ENCODE results near the gene ALOX12. TPM values are rescaled to one million over a fixed set of nuclear protein-coding genes. Genes with fewer than 3 reads are reported as not detected.

ALOX12 gene
- total RNA-seq, 2 experiments from 2014 or later = not detected

DNA sequence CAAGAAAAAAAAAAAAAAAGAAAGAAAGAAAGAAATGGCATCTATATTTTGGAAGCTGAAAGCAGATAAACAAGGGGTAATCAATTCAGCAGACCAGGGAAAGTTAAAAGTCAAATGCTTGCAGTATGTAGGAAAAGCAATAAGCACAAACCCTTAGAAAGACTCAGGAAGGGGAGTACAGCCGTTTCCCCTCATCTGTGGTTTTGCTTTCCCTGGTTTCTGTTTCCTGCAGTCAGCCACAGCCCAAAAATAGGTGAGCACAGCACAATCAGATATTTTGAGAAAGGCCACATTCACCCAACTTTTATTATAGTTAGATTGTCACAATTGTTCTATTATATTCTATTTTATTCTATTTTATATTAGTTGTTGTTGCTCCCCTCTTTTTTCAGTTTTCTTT is 14.4 kb upstream of the ALOX12 start:
- TF ChIP-seq, protein P1, sequence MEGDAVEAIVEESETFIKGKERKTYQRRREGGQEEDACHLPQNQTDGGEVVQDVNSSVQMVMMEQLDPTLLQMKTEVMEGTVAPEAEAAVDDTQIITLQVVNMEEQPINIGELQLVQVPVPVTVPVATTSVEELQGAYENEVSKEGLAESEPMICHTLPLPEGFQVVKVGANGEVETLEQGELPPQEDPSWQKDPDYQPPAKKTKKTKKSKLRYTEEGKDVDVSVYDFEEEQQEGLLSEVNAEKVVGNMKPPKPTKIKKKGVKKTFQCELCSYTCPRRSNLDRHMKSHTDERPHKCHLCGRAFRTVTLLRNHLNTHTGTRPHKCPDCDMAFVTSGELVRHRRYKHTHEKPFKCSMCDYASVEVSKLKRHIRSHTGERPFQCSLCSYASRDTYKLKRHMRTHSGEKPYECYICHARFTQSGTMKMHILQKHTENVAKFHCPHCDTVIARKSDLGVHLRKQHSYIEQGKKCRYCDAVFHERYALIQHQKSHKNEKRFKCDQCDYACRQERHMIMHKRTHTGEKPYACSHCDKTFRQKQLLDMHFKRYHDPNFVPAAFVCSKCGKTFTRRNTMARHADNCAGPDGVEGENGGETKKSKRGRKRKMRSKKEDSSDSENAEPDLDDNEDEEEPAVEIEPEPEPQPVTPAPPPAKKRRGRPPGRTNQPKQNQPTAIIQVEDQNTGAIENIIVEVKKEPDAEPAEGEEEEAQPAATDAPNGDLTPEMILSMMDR (conservative IDR thresholded peaks at IDR 0.05; ENCODE audit: low read length) = no peak
- no peak for TF ChIP-seq EZH2phosphoT487 (IDR thresholded peaks at IDR 0.05; ENCODE audit: borderline replicate concordance, low read depth, low read length)
- Histone ChIP-seq H3K79me2 (ENCODE audit: insufficient read depth, low read depth, low read length) (no peaks in the 10 kb centered on the region), H2AFZ (ENCODE audit: low read length) (no peak overlapping the region), H3K4me1 (ENCODE audit: insufficient read depth, low read length, poor library complexity, severe bottlenecking) (no peaks in the 10 kb centered on the region), H3K4me3 (ENCODE audit: low read depth, low read length, poor library complexity, severe bottlenecking) (no peak overlapping the region), H4K20me1 (ENCODE audit: insufficient read depth, low read length) (no peaks in the 10 kb centered on the region), H3K9me3 (ENCODE audit: low read length) (no peaks in the 10 kb centered on the region), H3K9me2 (ENCODE audit: insufficient read depth, low read length) (no peaks in the 10 kb centered on the region), H3K4me2 (ENCODE audit: low read length) (no peak overlapping the region), H3K36me3 (ENCODE audit: insufficient read depth, low read length) (no peaks in the 10 kb centered on the region), H3K27ac (ENCODE audit: low read depth, low read length, poor library complexity, severe bottlenecking) (no peak overlapping the region)
- intact Hi-C loops (cut with micrococcal nuclease; ENCODE audit: unreplicated experiment) = no loop called here
- no TSS peak for BruUV-seq (replicated peaks)
- ChIA-PET CTCF (ENCODE audit: unreplicated experiment) (no interaction called here), POLR2A (no interaction called here)
- no peak for DNase-seq (ENCODE audit: low spot score)

DNA sequence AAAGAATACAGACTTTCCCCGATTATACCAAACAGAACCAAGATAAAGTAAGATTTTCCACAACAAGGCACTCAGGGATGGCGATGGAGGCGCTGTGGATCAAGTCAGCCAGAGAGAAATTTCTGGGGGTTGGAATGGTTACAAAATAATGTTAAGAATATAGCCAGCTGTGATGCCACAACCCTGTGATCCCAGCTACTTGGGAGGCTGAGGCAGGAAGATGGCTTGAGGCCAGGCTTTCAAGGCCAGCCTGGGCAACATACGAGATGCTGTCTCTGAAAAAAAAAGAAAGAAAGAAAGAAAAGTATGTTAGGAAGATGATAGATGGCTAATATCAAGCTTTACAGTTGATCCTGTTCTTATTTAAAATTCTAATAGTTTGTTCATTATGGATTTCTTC is 10.6 kb upstream of the ALOX12 start:
- ChIA-PET CTCF (ENCODE audit: unreplicated experiment) (no interaction called here), POLR2A (interaction anchor here (0.5 kb wide), 1 partner anchor 63 kb away, joined by 5 read pairs; no protein-coding TSS in a partner anchor)
- H4K20me1 ChIP-seq (ENCODE audit: insufficient read depth, low read length) = no peaks in the 10 kb centered on the region
- TF ChIP-seq, protein P1 (conservative IDR thresholded peaks at IDR 0.05; ENCODE audit: low read length) = no peak
- no peak for TF ChIP-seq EZH2phosphoT487 (IDR thresholded peaks at IDR 0.05; ENCODE audit: borderline replicate concordance, low read depth, low read length)
- no peaks in the 10 kb centered on the region for H3K9me3 ChIP-seq (ENCODE audit: low read length)
- no peak overlapping the region for H3K4me3 ChIP-seq (ENCODE audit: low read depth, low read length, poor library complexity, severe bottlenecking)
- no peak overlapping the region for H3K4me2 ChIP-seq (ENCODE audit: low read length)
- no peaks in the 10 kb centered on the region for H3K36me3 ChIP-seq (ENCODE audit: insufficient read depth, low read length)
- H3K79me2 ChIP-seq (ENCODE audit: insufficient read depth, low read depth, low read length) = no peaks in the 10 kb centered on the region
- no peaks in the 10 kb centered on the region for H3K4me1 ChIP-seq (ENCODE audit: insufficient read depth, low read length, poor library complexity, severe bottlenecking)
- H2AFZ ChIP-seq (ENCODE audit: low read length) = no peak overlapping the region
- intact Hi-C loops (cut with micrococcal nuclease; ENCODE audit: unreplicated experiment) = no loop called here
- H3K27ac ChIP-seq (ENCODE audit: low read depth, low read length, poor library complexity, severe bottlenecking) = no peak overlapping the region
- no peaks in the 10 kb centered on the region for H3K9me2 ChIP-seq (ENCODE audit: insufficient read depth, low read length)
- no peak for DNase-seq (ENCODE audit: low spot score)
- no TSS peak for BruUV-seq (replicated peaks)

DNA sequence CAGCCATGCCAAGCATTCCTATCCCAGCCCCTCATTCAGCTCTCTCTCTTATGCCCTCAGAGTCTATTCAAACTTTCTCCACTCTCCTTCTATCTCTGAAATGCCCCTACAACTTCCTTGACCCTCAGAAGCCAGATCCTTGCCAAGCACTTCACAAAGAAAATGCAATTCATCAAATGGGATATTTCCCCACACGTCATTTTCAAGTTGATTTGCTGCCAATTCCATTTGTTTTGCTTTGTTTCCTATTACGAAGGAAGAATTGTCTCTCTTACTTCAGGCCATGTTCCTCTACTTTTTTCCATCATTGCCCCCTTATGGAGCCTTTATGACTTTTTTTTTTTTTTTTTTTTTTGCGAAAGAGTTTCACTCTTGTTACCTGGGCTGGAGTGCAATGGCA is 9.2 kb upstream of the ALOX12 start:
- H3K27ac ChIP-seq (ENCODE audit: low read depth, low read length, poor library complexity, severe bottlenecking) = no peak overlapping the region
- no peaks in the 10 kb centered on the region for H3K79me2 ChIP-seq (ENCODE audit: insufficient read depth, low read depth, low read length)
- no TSS peak for BruUV-seq (replicated peaks)
- no peaks in the 10 kb centered on the region for H3K36me3 ChIP-seq (ENCODE audit: insufficient read depth, low read length)
- TF ChIP-seq, protein P1 (conservative IDR thresholded peaks at IDR 0.05; ENCODE audit: low read length) = no peak
- no peak for TF ChIP-seq EZH2phosphoT487 (IDR thresholded peaks at IDR 0.05; ENCODE audit: borderline replicate concordance, low read depth, low read length)
- H3K4me3 ChIP-seq (ENCODE audit: low read depth, low read length, poor library complexity, severe bottlenecking) = no peak overlapping the region
- no peaks in the 10 kb centered on the region for H3K9me2 ChIP-seq (ENCODE audit: insufficient read depth, low read length)
- H3K4me1 ChIP-seq (ENCODE audit: insufficient read depth, low read length, poor library complexity, severe bottlenecking) = no peaks in the 10 kb centered on the region
- no peak for DNase-seq (ENCODE audit: low spot score)
- CTCF ChIA-PET (ENCODE audit: unreplicated experiment) = no interaction called here
- intact Hi-C loops (cut with micrococcal nuclease; ENCODE audit: unreplicated experiment) = no loop called here
- no peak overlapping the region for H3K4me2 ChIP-seq (ENCODE audit: low read length)
- H2AFZ ChIP-seq (ENCODE audit: low read length) = no peak overlapping the region
- no peaks in the 10 kb centered on the region for H3K9me3 ChIP-seq (ENCODE audit: low read length)
- H4K20me1 ChIP-seq (ENCODE audit: insufficient read depth, low read length) = no peaks in the 10 kb centered on the region
- POLR2A ChIA-PET = interaction anchor here (0.6 kb wide), 1 partner anchor 32 kb away, joined by 5 read pairs; no protein-coding TSS in a partner anchor
